Adrenal gland (tissue), 12 donors: ENCODE results near the gene JARID2. TPM values are rescaled to one million over a fixed set of nuclear protein-coding genes. Genes with fewer than 3 reads are reported as not detected.
"Not testable (repeated sequence)": the region's sequence is repeated elsewhere in the genome, so short reads cannot be mapped to it uniquely, and the experiment has no call there.

ENCODE experiments used
- DNase-seq, 7 donors: peaks; one replicate each; pipeline ENCODE4 v3.0.0-alpha.2; 2019 to 2020
- H3K27ac ChIP-seq, 5 donors: fragments of 200-600 bp; sonication (generic) in 4 of 5; 1 replicate in 3 of 5; 2 replicates in 2 of 5; pipeline versions ENCODE4 v1.5.1 to v1.8.0; 2016 to 2020; ENCODE audit warnings: mild to moderate bottlenecking in 1 of 5
- H3K27me3 ChIP-seq: fragments of 200-600 bp; 2 replicates; pipeline ENCODE4 v1.8.0; 2021
- H3K36me3 ChIP-seq, 2 donors: fragments of 200-600 bp; replicated peaks in 1 of 2; 1 replicate in 1 of 2; 2 replicates in 1 of 2; pipeline versions ENCODE4 v1.5.1 to v1.8.0; 2018 to 2022
- H3K4me1 ChIP-seq, 2 donors: fragments of 200-600 bp; replicated peaks in 1 of 2; 1 replicate in 1 of 2; 2 replicates in 1 of 2; pipeline versions ENCODE4 v1.5.1 to v1.8.0; 2018 to 2021
- H3K4me3 ChIP-seq, 4 donors: fragments of 200-600 bp; sonication (generic) in 3 of 4; one replicate each; pipeline ENCODE4 v1.5.1; 2016 to 2018
- H3K9me3 ChIP-seq, 3 donors: fragments of 200-600 bp; sonication (generic) in 1 of 3; replicated peaks in 1 of 3; 1 replicate in 2 of 3; 2 replicates in 1 of 3; pipeline versions ENCODE4 v1.5.1 to v1.8.0; 2016 to 2021
- CTCF ChIP-seq, 6 experiments: fragments of 450-650 bp in 4 of 6; fragments of 200-600 bp in 2 of 6; sonication (generic) in 1 of 6; IDR thresholded peaks; 1 replicate in 5 of 6; 2 replicates in 1 of 6; pipeline versions ENCODE4 v1.5.1 to v1.8.0; 2016 to 2021; ENCODE audit warnings: antibody characterized with exemption in 6 of 6, mild to moderate bottlenecking in 2 of 6, moderate library complexity in 1 of 6
- POLR2A ChIP-seq, 2 donors: fragments of 450-650 bp; IDR thresholded peaks; one replicate each; pipeline ENCODE4 v1.6.1; 2017; ENCODE audit warnings: antibody characterized with exemption in 2 of 2, mild to moderate bottlenecking in 2 of 2, moderate library complexity in 1 of 2
- WGBS, 4 donors: extraction: QIAGEN DNeasy Blood & Tissue Kit in 2 of 4; methylation state at CpG; one replicate each; pipeline versions ENCODE4 v1.1.5 to v1.1.7; 2013 to 2017; 5-methylcytosine and 5-hydroxymethylcytosine counted together
- intact Hi-C, 2 donors: fragments of 100-400 bp; cut with DNase I; formaldehyde crosslinking; loops; one replicate each; pipeline versions ENCODE4 v1.14.1 to v1.15.0; 2022 to 2023
- polyA plus RNA-seq, 3 donors: library from polyadenylated mRNA; stranded (reverse); fragments of 200-250 nt in 2 of 3; fragments of 350-450 nt in 1 of 3; fragmentation: Illumina TruSeq in 1 of 3; extraction: RNeasy Lipid Tissue Mini Kit (QIAGEN cat#74804) in 1 of 3; gene quantifications; one replicate each; pipeline ENCODE4 v1.2.3, GENCODE V29; 2013 to 2014
- total RNA-seq, 9 donors: library from RNA; depleted of rRNA in 4 of 9; stranded (reverse); fragments of >200 nt in 4 of 9; fragments of 120-200 nt in 1 of 9; fragmentation: NEBNext Ultra II Directional in 1 of 9; extraction: Animal tissue kit (Norgen Biotek cat#: 25700) in 1 of 9; gene quantifications; one replicate each; pipeline versions ENCODE4 v1.1.0 to v1.2.4, GENCODE V29; 2013 to 2023
- donor health status: healthy with polysubstance abuse.
- donor health status: Bipolar disorder and iron deficiency.
- donor health status: DM: yes; HTN: yes; CAD: no.
- donor health status: DM: no; HTN: no; CAD: no.
- donor health status: DM: no; HTN: no; CAD: no.
- donor health status: DM: yes; HTN: yes; CAD: no.

JARID2 gene
- total and polyA plus RNA-seq, 12 donors: 3.0 to 13.6 (median 8.2) TPM

DNA sequence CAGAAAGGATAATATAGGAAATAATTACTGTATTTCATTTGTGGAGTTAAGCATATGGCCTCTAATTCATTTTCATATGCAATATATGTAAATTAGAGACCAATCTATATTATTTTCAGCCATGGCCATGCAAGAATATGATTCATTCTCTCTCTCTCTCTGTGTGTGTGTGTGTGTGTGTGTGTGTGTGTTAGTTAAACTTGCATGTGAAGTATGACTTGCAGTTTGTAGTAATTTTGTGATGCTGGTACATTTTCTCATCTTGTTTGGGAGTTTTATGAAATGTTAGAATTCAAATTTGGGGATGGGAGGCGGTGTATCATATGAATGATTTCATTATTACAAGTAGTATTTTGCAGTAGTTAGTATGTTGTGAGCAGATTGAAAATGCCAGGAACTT lies 74.8 kb downstream of the JARID2 start:
- no peak for DNase-seq
- H3K36me3 ChIP-seq: no peaks in the 10 kb centered on the region
- no peaks in the 10 kb centered on the region for H3K27me3 ChIP-seq
- no peak for TF ChIP-seq POLR2A (IDR thresholded peaks at IDR 0.05)
- no peak for TF ChIP-seq CTCF (IDR thresholded peaks at IDR 0.05)
- H3K27ac ChIP-seq: no peak overlapping the region
- peaks cover 7 to 23% of the 10 kb centered on the region in 2 donors for H3K4me1 ChIP-seq
- intact Hi-C loops: no loop called here
- WGBS, 4 donors: 89 to 100% (median 96%) methylated on average over 1 of the region's 1 CpG
- H3K9me3 ChIP-seq: no peaks in the 10 kb centered on the region
- H3K4me3 ChIP-seq: no peak overlapping the region

GRCh38 chr6:15322184-15322583 lies 76.3 kb downstream of the JARID2 start:
- Histone ChIP-seq H3K4me3 (no peak overlapping the region), H3K36me3 (no peaks in the 10 kb centered on the region), H3K27me3 (no peaks in the 10 kb centered on the region), H3K9me3 (no peaks in the 10 kb centered on the region), H3K4me1 (peaks cover 16 to 34% of the 10 kb centered on the region in 2 donors), H3K27ac (no peak overlapping the region)
- 88 to 96% (median 93%) methylated on average over 1 of the region's 1 CpG for WGBS, 4 donors
- TF ChIP-seq CTCF (IDR thresholded peaks at IDR 0.05) (no peak), POLR2A (IDR thresholded peaks at IDR 0.05) (no peak)
- intact Hi-C loops: no loop called here
- DNase-seq: no peak

- TF ChIP-seq CTCF (IDR thresholded peaks at IDR 0.05) (no peak), POLR2A (IDR thresholded peaks at IDR 0.05) (no peak)
Measured at GRCh38 chr6:15322781-15323536, 77.1 kb downstream of the JARID2 start.

DNA sequence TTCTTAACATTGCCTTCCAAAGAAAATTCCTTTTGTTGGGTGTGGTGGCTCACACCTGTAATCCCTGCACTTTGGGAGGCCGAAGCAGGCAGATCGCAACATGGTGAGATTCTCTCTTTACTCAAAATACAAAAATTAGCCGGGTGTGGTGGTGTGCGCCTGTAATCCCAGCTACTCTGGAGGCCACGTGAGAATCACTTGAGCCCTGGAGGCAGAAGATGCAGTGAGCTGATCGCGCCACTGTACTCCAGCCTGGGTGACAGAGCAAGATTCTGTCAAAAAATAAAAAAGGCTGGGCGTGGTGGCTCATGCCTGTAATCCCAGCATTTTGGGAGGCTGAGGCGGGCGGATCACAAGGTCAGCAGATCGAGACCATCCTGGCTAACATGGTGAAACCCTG lies 77.7 kb downstream of the JARID2 start:
- H3K27me3 ChIP-seq, H3K4me3 ChIP-seq, H3K9me3 ChIP-seq, intact Hi-C loops, DNase-seq, H3K27ac ChIP-seq, H3K36me3 ChIP-seq: not testable (repeated sequence)
- peaks cover 14 to 36% of the 10 kb centered on the region in 2 donors for H3K4me1 ChIP-seq
- 94 to 98% (median 95%) methylated on average over 11 of the region's 11 CpGs for WGBS, 4 donors

More at GRCh38 chr6:15322781-15323536, 77.1 kb downstream of the JARID2 start:
- H3K4me3 ChIP-seq: no peak overlapping the region
- 70 to 83% (median 80%) methylated on average over 5 of the region's 5 CpGs for WGBS, 4 donors
- no peaks in the 10 kb centered on the region for H3K36me3 ChIP-seq
- peaks cover 20 to 36% of the 10 kb centered on the region in 2 donors for H3K4me1 ChIP-seq
- H3K27me3 ChIP-seq: no peaks in the 10 kb centered on the region
- H3K27ac ChIP-seq: no peak overlapping the region
- no peaks in the 10 kb centered on the region for H3K9me3 ChIP-seq
- no peak for DNase-seq
- intact Hi-C loops: no loop called here
